GM21786 (cell line): ENCODE results near the gene USP13.

ENCODE experiments used
- ATAC-seq: cut with Tn5 transposase; IDR thresholded peaks from one replicate; pipeline ENCODE4 v1.9.1; 2021; ENCODE audit not compliant: unreplicated experiment

USP13 gene

GRCh38 chr3:179731544-179731943 lies 78.7 kb downstream of the USP13 start:
- ATAC-seq: no peak

- ATAC-seq: no peak
Observed at GRCh38 chr3:179732661-179733348, 80.0 kb downstream of the USP13 start.

GRCh38 chr3:179733797-179734196 lies 81.0 kb downstream of the USP13 start:
- no peak for ATAC-seq

GRCh38 chr3:179734497-179735281 lies 81.8 kb downstream of the USP13 start:
- no peak for ATAC-seq

- ATAC-seq: no peak
Observed at GRCh38 chr3:179735321-179735720, 82.5 kb downstream of the USP13 start.

GRCh38 chr3:179738998-179739397 lies 86.2 kb downstream of the USP13 start:
- no peak for ATAC-seq

GRCh38 chr3:179739816-179740594 lies 87.2 kb downstream of the USP13 start:
- ATAC-seq: no peak

- no peak for ATAC-seq
Observed at GRCh38 chr3:179743913-179744312, 91.1 kb downstream of the USP13 start.

GRCh38 chr3:179744667-179745066 lies 91.8 kb downstream of the USP13 start:
- ATAC-seq: no peak

- no peak for ATAC-seq
Observed at GRCh38 chr3:179745079-179745478, 92.2 kb downstream of the USP13 start.

- ATAC-seq: no peak
Observed at GRCh38 chr3:179745716-179746115, 92.9 kb downstream of the USP13 start.

GRCh38 chr3:179750720-179751328 lies 98.0 kb downstream of the USP13 start:
- peak; percentile 62 for ATAC-seq

- no peak for ATAC-seq
Observed at GRCh38 chr3:179760944-179761343, 108.1 kb downstream of the USP13 start.

- ATAC-seq: no peak
Observed at GRCh38 chr3:179765396-179765795, 112.6 kb downstream of the USP13 start.

- no peak for ATAC-seq
Observed at GRCh38 chr3:179766416-179767133, 113.7 kb downstream of the USP13 start.

GRCh38 chr3:179768080-179768479 lies 115.2 kb downstream of the USP13 start:
- no peak for ATAC-seq

- ATAC-seq: no peak
Observed at GRCh38 chr3:179769411-179770247, 116.8 kb downstream of the USP13 start.

GRCh38 chr3:179771797-179772196 lies 119.0 kb downstream of the USP13 start:
- no peak for ATAC-seq

GRCh38 chr3:179772297-179772696 lies 119.5 kb downstream of the USP13 start:
- ATAC-seq: no peak
